ENCODE results near the gene MYO9A.

Gene MYO9A

GRCh38 chr15:71830981-71831380, 287.0 kb downstream of the MYO9A start:
- no peak for DNase-seq

- no peak for DNase-seq
Measured at GRCh38 chr15:71826196-71826595, 291.8 kb downstream of the MYO9A start.

- DNase-seq, result no peak
Measured at GRCh38 chr15:71825021-71825730, 292.8 kb downstream of the MYO9A start.

GRCh38 chr15:71823801-71824200, 294.1 kb downstream of the MYO9A start:
- DNase-seq, result no peak

GRCh38 chr15:71822890-71823630, 294.9 kb downstream of the MYO9A start:
- DNase-seq, result no peak

GRCh38 chr15:71821547-71822129, 296.3 kb downstream of the MYO9A start:
- DNase-seq, result no peak

GRCh38 chr15:71820127-71820526, 297.8 kb downstream of the MYO9A start:
- no peak for DNase-seq

- DNase-seq, result no peak
Measured at GRCh38 chr15:71817351-71817750, 300.6 kb downstream of the MYO9A start.

- no peak for DNase-seq
Measured at GRCh38 chr15:71815301-71815700, 302.6 kb downstream of the MYO9A start.

- no peak for DNase-seq
Measured at GRCh38 chr15:71813723-71814470, 304.1 kb downstream of the MYO9A start.

- no peak for DNase-seq
Measured at GRCh38 chr15:71812966-71813722, 304.8 kb downstream of the MYO9A start.

- no peak for DNase-seq
Measured at GRCh38 chr15:71811752-71812735, 305.9 kb downstream of the MYO9A start.

GRCh38 chr15:71811036-71811736, 306.8 kb downstream of the MYO9A start:
- no peak for DNase-seq

GRCh38 chr15:71810256-71811035, 307.5 kb downstream of the MYO9A start, which contains the start of gene NR2E3:
NR2E3 (plus strand) TSS chr15:71810554; CDS start chr15:71810744, 190 bp downstream.
- DNase-seq, result no peak

- DNase-seq, result no peak
Measured at GRCh38 chr15:71809346-71809745, 308.6 kb downstream of the MYO9A start.

GRCh38 chr15:71808311-71809020, 309.5 kb downstream of the MYO9A start:
- DNase-seq, result no peak

- no peak for DNase-seq
Measured at GRCh38 chr15:71807691-71808091, 310.3 kb downstream of the MYO9A start.

GRCh38 chr15:71807125-71807629, 310.8 kb downstream of the MYO9A start:
- no peak for DNase-seq

- DNase-seq, result no peak
Measured at GRCh38 chr15:71806452-71806931, 311.5 kb downstream of the MYO9A start.
